Adipocyte (in vitro differentiated cells): ENCODE measurements around the gene MUC13.

Experiments used
- DNase-seq: peaks from one replicate; pipeline ENCODE4 v3.0.0-alpha.2; 2015; ENCODE audit warnings: low read depth
- H3K27me3 ChIP-seq: replicated peaks from 2 replicates; pipeline ENCODE4 v1.7.0; 2013; ENCODE audit warnings: mild to moderate bottlenecking, low read length, moderate library complexity; ENCODE audit not compliant: control insufficient read depth, insufficient read depth
- H3K36me3 ChIP-seq: 2 replicates; pipeline ENCODE4 v1.7.0; 2013; ENCODE audit warnings: low read length, mild to moderate bottlenecking, moderate library complexity; ENCODE audit not compliant: control insufficient read depth, insufficient read depth, severe bottlenecking
- H3K4me1 ChIP-seq: 2 replicates; pipeline ENCODE4 v1.7.0; 2013; ENCODE audit warnings: mild to moderate bottlenecking, low read length, moderate library complexity; ENCODE audit not compliant: control insufficient read depth, insufficient read depth
- H3K4me3 ChIP-seq: 2 replicates; pipeline ENCODE4 v1.7.0; 2013; ENCODE audit warnings: mild to moderate bottlenecking, low read length, moderate library complexity
- H3K9ac ChIP-seq: 2 replicates; pipeline ENCODE4 v1.7.0; 2013; ENCODE audit warnings: mild to moderate bottlenecking, low read length, moderate library complexity
- H3K9me3 ChIP-seq: 2 replicates; pipeline ENCODE4 v1.7.0; 2013; ENCODE audit warnings: mild to moderate bottlenecking, low read length, moderate library complexity; ENCODE audit not compliant: control insufficient read depth

Gene MUC13

GRCh38 chr3:124923833-124924232 is 10.7 kb downstream of the MUC13 start:
- Histone ChIP-seq H3K27me3 (no peaks in the 10 kb centered on the region), H3K9me3 (no peaks in the 10 kb centered on the region), H3K36me3 (no peaks in the 10 kb centered on the region), H3K4me1 (no peaks in the 10 kb centered on the region), H3K4me3 (no peak overlapping the region), H3K9ac (no peak overlapping the region)
- DNase-seq = peak; percentile 19

GRCh38 chr3:124920718-124921117 is 13.8 kb downstream of the MUC13 start:
- H3K9ac ChIP-seq = no peak overlapping the region

GRCh38 chr3:124919756-124920155 is 14.8 kb downstream of the MUC13 start:
- DNase-seq = peak; percentile 23
- H3K27me3 ChIP-seq = no peaks in the 10 kb centered on the region
- H3K4me3 ChIP-seq = no peak overlapping the region
- H3K9ac ChIP-seq = no peak overlapping the region
- H3K36me3 ChIP-seq = no peaks in the 10 kb centered on the region
- peaks cover 3% of the 10 kb centered on the region for H3K4me1 ChIP-seq
- no peaks in the 10 kb centered on the region for H3K9me3 ChIP-seq

More at GRCh38 chr3:124920718-124921117, 13.8 kb downstream of the MUC13 start:
- Histone ChIP-seq H3K4me3 (no peak overlapping the region), H3K9me3 (no peaks in the 10 kb centered on the region), H3K27me3 (no peaks in the 10 kb centered on the region), H3K36me3 (no peaks in the 10 kb centered on the region), H3K4me1 (peaks cover 3% of the 10 kb centered on the region)
- DNase-seq = no peak

GRCh38 chr3:124918524-124918923 is 16.0 kb downstream of the MUC13 start:
- H3K4me1 ChIP-seq = peaks cover 3% of the 10 kb centered on the region
- no peaks in the 10 kb centered on the region for H3K27me3 ChIP-seq

GRCh38 chr3:124916837-124917409 is 17.6 kb downstream of the MUC13 start:
- DNase-seq = no peak
- peak overlapping the region; percentile 9 for H3K9ac ChIP-seq
- H3K4me3 ChIP-seq = no peak overlapping the region
- no peaks in the 10 kb centered on the region for H3K9me3 ChIP-seq
- H3K27me3 ChIP-seq = no peaks in the 10 kb centered on the region
- H3K36me3 ChIP-seq = no peaks in the 10 kb centered on the region
- H3K4me1 ChIP-seq = peaks cover 3% of the 10 kb centered on the region

More at GRCh38 chr3:124918524-124918923, 16.0 kb downstream of the MUC13 start:
- Histone ChIP-seq H3K36me3 (no peaks in the 10 kb centered on the region), H3K9ac (no peak overlapping the region), H3K4me3 (no peak overlapping the region), H3K9me3 (no peaks in the 10 kb centered on the region)
- DNase-seq = no peak

- no peak for DNase-seq
- H3K36me3 ChIP-seq = no peaks in the 10 kb centered on the region
- no peaks in the 10 kb centered on the region for H3K27me3 ChIP-seq
- no peaks in the 10 kb centered on the region for H3K9me3 ChIP-seq
- peaks cover 13% of the 10 kb centered on the region for H3K4me1 ChIP-seq
- H3K4me3 ChIP-seq = no peak overlapping the region
- no peak overlapping the region for H3K9ac ChIP-seq
These were observed 19.3 kb downstream of the MUC13 start for GRCh38 chr3:124915254-124915653.

- no peaks in the 10 kb centered on the region for H3K9me3 ChIP-seq
- no peak overlapping the region for H3K4me3 ChIP-seq
- H3K4me1 ChIP-seq = peaks cover 10% of the 10 kb centered on the region
- H3K36me3 ChIP-seq = no peaks in the 10 kb centered on the region
- DNase-seq = no peak
- no peaks in the 10 kb centered on the region for H3K27me3 ChIP-seq
- H3K9ac ChIP-seq = no peak overlapping the region
These were observed 26.6 kb downstream of the MUC13 start for GRCh38 chr3:124907957-124908356.

- Histone ChIP-seq H3K9ac (no peak overlapping the region), H3K9me3 (no peaks in the 10 kb centered on the region), H3K27me3 (no peaks in the 10 kb centered on the region), H3K36me3 (no peaks in the 10 kb centered on the region), H3K4me3 (no peak overlapping the region), H3K4me1 (peaks cover 7% of the 10 kb centered on the region)
- no peak for DNase-seq
These were observed 29.6 kb downstream of the MUC13 start for GRCh38 chr3:124904835-124905492.

GRCh38 chr3:124903896-124904834 is 30.4 kb downstream of the MUC13 start:
- Histone ChIP-seq H3K36me3 (no peaks in the 10 kb centered on the region), H3K9me3 (no peaks in the 10 kb centered on the region), H3K27me3 (no peaks in the 10 kb centered on the region), H3K9ac (no peak overlapping the region), H3K4me1 (peaks cover 7% of the 10 kb centered on the region), H3K4me3 (no peak overlapping the region)
- no peak for DNase-seq

GRCh38 chr3:124896824-124897526 is 37.6 kb downstream of the MUC13 start:
- Histone ChIP-seq H3K27me3 (no peaks in the 10 kb centered on the region), H3K4me3 (no peak overlapping the region), H3K9ac (no peak overlapping the region), H3K4me1 (peaks cover 7% of the 10 kb centered on the region), H3K36me3 (no peaks in the 10 kb centered on the region), H3K9me3 (no peaks in the 10 kb centered on the region)
- DNase-seq = no peak

- Histone ChIP-seq H3K36me3 (no peaks in the 10 kb centered on the region), H3K27me3 (no peaks in the 10 kb centered on the region), H3K4me3 (no peak overlapping the region), H3K4me1 (peaks cover 3% of the 10 kb centered on the region), H3K9me3 (no peaks in the 10 kb centered on the region), H3K9ac (no peak overlapping the region)
- no peak for DNase-seq
These were observed 38.8 kb downstream of the MUC13 start for GRCh38 chr3:124895756-124896155.
